ENCODE results near the gene CHIC2.
A peak's percentile ranks its signal among the peaks of the same experiment; 100 is the strongest.

GRCh38 chr4:54065282-54066087 lies 1.1 kb upstream of the CHIC2 start:
- TF ChIP-seq CTCF (IDR thresholded peaks at IDR 0.05) (no peak), POLR2A (IDR thresholded peaks at IDR 0.05) (no peak), POLR2AphosphoS5 (IDR thresholded peaks at IDR 0.05) (peak in 1 of 3 donors; percentile 34)
